Medulla oblongata (tissue), 1 donor: ENCODE data around the gene LIPF.
A peak's percentile ranks its signal among the peaks of the same experiment; 100 is the strongest.
"Not testable (repeated sequence)": the region's sequence is repeated elsewhere in the genome, so short reads cannot be mapped to it uniquely, and the experiment has no call there.

Experiments
- DNase-seq: peaks from one replicate; pipeline ENCODE4 v3.0.0-alpha.2; 2015; ENCODE audit errors: extremely low spot score

LIPF gene

GRCh38 chr10:88676283-88677060, 12.2 kb downstream of the LIPF start:
- DNase-seq, result no peak

DNA sequence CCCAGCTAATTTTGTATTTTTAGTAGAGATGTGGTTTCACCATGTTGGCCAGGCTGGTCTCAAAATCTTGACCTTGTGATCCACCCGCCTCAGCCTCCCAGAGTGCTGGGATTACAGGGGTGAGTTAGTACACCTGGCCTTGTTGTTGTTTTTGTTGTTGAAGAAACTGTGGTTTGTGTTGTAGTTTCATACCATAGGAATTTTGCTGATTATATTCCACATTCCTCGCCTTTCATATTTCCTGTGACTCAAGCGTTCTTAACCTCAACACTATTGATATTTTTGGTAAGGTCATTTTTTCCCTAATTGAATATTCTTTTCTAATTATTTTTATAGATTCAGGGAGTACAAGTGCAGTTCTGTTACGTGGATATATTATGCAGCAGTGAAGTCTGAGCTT, 16.7 kb downstream of the LIPF start:
- no peak for DNase-seq

DNA sequence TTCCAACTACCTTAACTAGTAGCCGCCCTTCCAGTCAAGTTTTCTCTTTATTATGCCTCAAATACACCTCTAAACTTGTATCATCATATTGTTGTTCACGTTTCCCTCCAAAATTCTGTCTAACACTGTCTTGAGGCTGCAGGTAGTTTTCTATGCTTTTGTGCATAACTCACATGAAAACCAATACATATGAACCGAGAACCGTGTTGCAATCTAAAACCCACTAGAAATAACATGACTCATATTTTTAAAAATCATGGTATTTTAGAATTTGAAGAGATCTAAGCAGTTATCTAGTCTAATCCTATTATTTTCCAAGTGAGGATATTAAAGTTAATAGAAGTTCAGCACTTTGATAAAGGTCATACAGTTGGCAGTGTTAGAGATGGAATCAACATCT, 18.2 kb downstream of the LIPF start:
- no peak for DNase-seq

DNA sequence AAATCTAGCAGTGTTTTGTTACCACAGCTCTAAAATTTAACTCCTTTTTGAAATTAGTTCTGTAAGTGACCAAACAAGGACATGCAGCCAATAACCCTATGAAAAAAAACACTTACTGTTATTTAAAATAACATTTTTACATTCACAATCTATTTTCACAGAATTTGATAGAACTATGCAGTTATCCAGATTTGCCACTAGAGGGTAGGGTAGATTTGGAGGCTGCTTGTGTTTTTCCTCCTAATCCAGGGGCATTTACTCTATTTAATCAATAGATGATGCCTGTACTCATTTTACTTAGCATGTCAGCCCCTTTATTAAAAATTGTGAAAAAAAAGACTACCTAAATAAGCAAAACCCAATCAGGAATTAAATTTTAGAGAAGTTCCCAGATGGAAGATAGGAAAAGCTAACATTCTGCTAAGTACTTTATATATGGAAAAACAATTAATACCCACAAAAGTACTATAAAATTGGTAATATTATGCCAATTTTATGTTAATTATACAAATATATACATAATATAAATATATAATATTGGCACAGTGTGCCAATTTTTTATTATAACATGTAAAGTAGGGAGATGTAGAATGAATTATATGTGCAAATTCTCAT, 23.7 kb downstream of the LIPF start:
- DNase-seq, result peak; percentile 23

GRCh38 chr10:88689366-88689765, 25.1 kb downstream of the LIPF start:
- DNase-seq, result no peak

GRCh38 chr10:88693392-88694020, 29.3 kb downstream of the LIPF start:
- DNase-seq, result no peak

DNA sequence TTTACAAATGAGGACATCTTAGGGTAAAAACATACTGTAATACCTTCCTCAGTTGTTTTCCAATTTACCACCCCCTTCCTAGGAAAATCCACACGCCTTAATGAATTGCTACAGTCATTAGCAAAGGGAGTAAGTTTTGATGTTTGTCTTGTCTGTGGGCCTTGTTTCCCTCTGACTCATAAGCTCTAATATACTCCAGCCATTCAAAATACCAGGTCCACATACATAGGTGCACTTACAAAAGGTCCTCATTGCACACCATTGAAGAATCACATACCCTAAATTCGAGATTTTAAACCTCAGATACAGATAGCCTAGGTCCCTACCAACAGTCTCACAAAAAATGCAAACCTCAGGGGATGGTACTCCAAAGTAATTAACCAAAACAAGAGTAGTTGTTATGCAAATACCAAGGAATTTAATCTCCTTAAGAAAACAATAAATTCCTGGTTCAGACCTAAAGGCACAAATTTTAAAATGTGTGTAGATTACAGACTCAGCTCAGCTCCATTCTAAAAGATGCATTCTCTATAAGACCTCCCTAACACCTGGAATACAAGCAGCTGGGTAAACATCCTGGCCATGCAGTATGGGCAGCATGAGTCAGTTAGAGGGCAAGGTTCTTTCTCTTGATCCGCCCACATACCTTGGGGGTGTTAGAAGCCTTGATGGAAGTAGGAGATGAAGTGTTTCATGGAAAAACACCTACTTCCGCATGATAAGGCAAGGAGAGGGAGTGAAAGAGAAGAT, 38.8 kb downstream of the LIPF start:
- DNase-seq, result no peak

GRCh38 chr10:88705958-88706357, 41.7 kb downstream of the LIPF start, which contains the start of gene LIPK:
Gene LIPK (plus strand): TSS chr10:88706249. CDS start chr10:88724544, 18,295 bp downstream.
- no peak for DNase-seq

DNA sequence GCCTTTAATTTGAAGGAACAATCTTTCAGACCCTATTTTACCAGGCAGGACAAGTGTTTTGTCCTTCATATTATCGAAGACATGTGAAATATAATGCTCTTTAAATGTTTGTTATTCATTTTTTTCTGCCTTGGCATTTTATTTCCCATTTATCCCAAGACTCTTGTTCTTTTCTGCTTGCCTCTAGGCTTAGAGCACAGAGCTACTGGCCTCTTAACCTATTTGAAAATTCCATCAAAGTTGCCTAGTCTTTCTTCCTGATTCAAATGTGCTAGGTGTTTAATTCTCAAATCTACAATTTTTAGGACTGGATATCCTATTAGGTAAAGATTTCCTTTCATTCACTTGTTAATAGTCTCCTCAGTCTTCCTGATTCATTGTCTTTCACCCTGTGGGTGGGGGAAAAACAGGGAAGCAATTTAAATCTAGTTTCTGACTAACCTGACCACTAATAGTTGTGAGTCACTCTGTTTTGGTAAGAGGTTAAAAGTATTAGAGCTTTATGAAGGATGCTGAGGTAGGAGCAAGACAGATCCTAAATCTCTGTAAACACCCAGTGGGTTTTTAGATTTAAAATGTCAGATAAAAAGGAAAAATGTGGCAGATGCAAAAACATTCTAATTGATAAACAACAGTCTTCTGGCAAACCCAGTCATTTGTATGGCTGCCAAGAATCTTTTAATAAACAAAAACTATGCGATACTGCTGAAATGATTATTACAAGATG, 43.4 kb downstream of the LIPF start:
- DNase-seq, result no peak

- DNase-seq, result not testable (repeated sequence)
Measured at GRCh38 chr10:88709361-88709760, 45.1 kb downstream of the LIPF start.

DNA sequence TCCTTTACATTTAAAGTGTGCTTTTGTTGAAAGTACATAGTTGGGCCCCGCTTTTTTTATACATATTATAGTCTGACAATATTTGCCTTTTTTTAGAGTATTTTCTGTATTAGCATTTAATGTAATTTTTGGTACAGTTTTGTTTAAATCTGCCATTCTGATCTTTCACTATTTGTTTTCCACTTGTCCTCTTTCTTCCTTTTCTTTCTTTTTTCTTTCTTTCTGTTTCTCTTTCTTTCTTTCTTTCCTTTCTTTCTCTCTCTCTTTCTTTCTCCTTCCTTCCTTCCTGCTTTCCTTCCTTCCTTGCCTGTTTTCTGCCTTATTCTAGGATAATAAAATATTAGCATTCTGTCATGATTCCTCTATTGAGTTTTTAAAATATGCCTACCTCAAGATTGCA, 51.3 kb downstream of the LIPF start:
- DNase-seq, result no peak

GRCh38 chr10:88721392-88721791, 57.1 kb downstream of the LIPF start:
- no peak for DNase-seq

DNA sequence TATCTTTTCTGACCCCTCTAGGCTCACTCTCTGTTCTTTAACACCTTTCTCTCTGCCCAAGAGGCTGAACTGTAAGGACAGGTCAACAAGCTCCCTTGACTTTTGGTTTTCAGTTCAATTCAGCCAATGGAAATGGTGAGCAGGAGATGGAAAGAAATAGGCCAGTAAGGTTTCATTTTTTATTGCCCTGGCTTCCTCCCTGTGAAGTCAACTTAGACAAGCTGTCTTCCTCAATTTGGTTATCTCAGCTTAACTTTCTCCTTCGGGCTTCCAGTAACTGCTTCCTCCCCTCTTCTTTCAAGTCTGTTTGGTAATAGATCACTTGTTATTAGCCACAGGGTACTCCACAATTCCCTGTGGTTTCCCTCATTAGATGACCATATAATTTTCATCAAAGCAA, 61.6 kb downstream of the LIPF start:
- DNase-seq, result peak; percentile 16

GRCh38 chr10:88728107-88728763, 64.0 kb downstream of the LIPF start:
- no peak for DNase-seq
